ENCODE measurements around the gene HMGXB3. TPM values are rescaled to one million over a fixed set of nuclear protein-coding genes. Genes with fewer than 3 reads are reported as not detected.
A peak's percentile ranks its signal among the peaks of the same experiment; 100 is the strongest.

The HMGXB3 gene
- total RNA-seq, 1 donor from 2014 or later, result 23.1 TPM

DNA sequence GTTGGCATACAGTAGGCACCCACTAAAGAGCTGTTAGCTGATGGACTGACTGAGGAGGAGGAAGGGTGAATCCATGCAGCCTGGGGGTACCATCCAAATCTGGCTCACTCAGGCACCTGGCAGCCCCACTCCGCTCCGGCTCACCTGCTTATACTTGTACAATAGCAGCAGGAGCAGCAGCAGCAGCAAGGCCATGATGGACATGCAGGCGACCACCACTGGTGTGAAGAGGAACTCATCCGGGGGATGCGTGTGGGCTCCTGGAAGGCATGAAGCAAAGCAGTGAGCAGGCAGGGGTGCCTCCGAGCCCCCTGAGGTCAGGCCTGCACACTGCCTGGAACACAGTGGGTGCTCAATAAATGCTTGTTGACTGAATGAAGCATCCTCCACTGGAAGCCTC, 67.5 kb downstream of the HMGXB3 start:
- peaks cover 18% of the 10 kb centered on the region for H3K4me1 Mint-ChIP-seq

DNA sequence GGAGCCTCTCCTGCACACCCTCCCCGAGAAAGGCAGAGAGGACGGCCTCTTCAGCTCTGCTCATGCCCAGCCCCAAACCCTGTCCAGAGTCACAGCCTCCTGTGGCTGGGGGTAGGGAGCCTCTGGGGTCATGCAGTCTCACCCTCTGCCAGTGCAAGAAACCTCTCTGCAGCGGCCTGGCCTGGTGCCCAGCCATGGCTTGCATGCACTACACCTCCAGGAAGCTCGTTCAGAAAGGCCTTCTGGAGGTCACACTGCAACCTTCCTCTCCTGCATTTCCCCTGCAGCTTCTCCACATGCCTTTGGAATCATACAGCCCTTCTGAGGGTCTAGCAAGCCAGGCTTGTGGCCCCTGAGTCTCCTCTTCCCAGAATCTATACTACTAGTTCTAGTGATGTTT, 67.9 kb downstream of the HMGXB3 start:
- no peaks in the 10 kb centered on the region for H3K79me2 ChIP-seq (ENCODE audit: low read depth)
- H3K27me3 Mint-ChIP-seq (ENCODE audit: insufficient read depth, low read depth), result peaks cover 2% of the 10 kb centered on the region
- DNase-seq (ENCODE audit: low spot score), result no peak

More for the DNA sequence above, 67.5 kb downstream of the HMGXB3 start:
- Mint-ChIP-seq H3K27me3 (ENCODE audit: insufficient read depth, low read depth) (peaks cover 2% of the 10 kb centered on the region), H3K9me3 (peaks cover 3% of the 10 kb centered on the region), H3K36me3 (no peaks in the 10 kb centered on the region), H3K4me3 (no peak overlapping the region), H3K27ac (no peak overlapping the region)
- Histone ChIP-seq H4K20me1 (ENCODE audit: low read depth) (no peaks in the 10 kb centered on the region), H3K36me3 (no peaks in the 10 kb centered on the region), H3K4me2 (no peak overlapping the region), H3K9me3 (ENCODE audit: low read depth) (no peaks in the 10 kb centered on the region), H3K4me3 (no peak overlapping the region), H3K4me1 (peaks cover 15% of the 10 kb centered on the region), H3K27ac (no peak overlapping the region), H3K27me3 (no peaks in the 10 kb centered on the region), H3F3A (ENCODE audit: low read depth) (no peaks in the 10 kb centered on the region), H3K79me2 (ENCODE audit: low read depth) (no peaks in the 10 kb centered on the region), H2AFZ (replicated peaks) (no peak overlapping the region), H3K9ac (no peak overlapping the region)
- DNase-seq (ENCODE audit: low spot score), result no peak
- no peak for TF ChIP-seq EZH2phosphoT487 (IDR thresholded peaks at IDR 0.05)

DNA sequence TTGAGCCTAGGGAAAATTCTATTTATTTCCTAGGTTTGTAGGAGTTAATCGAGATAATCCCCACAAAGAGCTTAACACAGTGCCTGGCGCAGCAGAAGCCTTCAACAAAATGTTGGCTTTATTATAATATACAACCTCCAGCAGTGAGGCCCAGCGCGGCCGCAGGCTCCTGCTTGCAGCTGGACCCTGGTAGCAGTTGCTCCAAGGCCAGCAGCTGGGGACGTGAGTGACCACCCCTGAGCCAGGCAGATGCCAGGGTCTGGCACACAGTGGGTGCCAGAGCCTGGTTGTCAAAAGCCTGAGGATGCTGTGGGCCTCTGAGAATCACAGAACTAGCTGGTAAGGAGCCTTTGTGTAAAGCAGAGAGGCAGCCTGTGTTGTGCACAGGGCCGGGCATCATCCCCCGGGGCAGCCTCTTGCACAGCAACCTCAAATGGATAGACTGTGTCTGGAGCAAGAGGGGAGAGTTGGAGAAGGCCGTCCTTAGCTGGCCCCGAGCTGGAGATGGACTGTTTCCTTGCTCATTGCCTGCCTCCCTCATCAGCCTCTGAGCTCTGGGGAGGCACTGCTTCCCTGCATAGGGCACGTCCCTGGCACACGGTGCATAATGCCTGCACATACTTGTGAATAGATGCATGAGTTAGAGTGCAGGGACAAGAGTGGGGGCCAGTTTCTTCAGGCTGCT, 68.6 kb downstream of the HMGXB3 start:
- H3K9me3 Mint-ChIP-seq, result peaks cover 3% of the 10 kb centered on the region
- Histone ChIP-seq H3K4me3 (no peak overlapping the region), H3K27me3 (no peaks in the 10 kb centered on the region), H3F3A (ENCODE audit: low read depth) (no peaks in the 10 kb centered on the region), H2AFZ (replicated peaks) (no peak overlapping the region), H3K4me2 (no peak overlapping the region), H4K20me1 (ENCODE audit: low read depth) (no peaks in the 10 kb centered on the region), H3K36me3 (no peaks in the 10 kb centered on the region), H3K9me3 (ENCODE audit: low read depth) (no peaks in the 10 kb centered on the region), H3K4me1 (peaks cover 14% of the 10 kb centered on the region), H3K27ac (no peak overlapping the region), H3K9ac (no peak overlapping the region), H3K79me2 (ENCODE audit: low read depth) (no peaks in the 10 kb centered on the region)
- H3K36me3 Mint-ChIP-seq, result no peaks in the 10 kb centered on the region
- no peak for DNase-seq (ENCODE audit: low spot score)
- peaks cover 2% of the 10 kb centered on the region for H3K27me3 Mint-ChIP-seq (ENCODE audit: insufficient read depth, low read depth)
- no peak overlapping the region for H3K27ac Mint-ChIP-seq
- no peak for TF ChIP-seq EZH2 (IDR thresholded peaks at IDR 0.05)
- no peak for TF ChIP-seq EZH2phosphoT487 (IDR thresholded peaks at IDR 0.05)
- TF ChIP-seq, protein P1, sequence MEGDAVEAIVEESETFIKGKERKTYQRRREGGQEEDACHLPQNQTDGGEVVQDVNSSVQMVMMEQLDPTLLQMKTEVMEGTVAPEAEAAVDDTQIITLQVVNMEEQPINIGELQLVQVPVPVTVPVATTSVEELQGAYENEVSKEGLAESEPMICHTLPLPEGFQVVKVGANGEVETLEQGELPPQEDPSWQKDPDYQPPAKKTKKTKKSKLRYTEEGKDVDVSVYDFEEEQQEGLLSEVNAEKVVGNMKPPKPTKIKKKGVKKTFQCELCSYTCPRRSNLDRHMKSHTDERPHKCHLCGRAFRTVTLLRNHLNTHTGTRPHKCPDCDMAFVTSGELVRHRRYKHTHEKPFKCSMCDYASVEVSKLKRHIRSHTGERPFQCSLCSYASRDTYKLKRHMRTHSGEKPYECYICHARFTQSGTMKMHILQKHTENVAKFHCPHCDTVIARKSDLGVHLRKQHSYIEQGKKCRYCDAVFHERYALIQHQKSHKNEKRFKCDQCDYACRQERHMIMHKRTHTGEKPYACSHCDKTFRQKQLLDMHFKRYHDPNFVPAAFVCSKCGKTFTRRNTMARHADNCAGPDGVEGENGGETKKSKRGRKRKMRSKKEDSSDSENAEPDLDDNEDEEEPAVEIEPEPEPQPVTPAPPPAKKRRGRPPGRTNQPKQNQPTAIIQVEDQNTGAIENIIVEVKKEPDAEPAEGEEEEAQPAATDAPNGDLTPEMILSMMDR (IDR thresholded peaks at IDR 0.05), result no peak
- H3K4me3 Mint-ChIP-seq, result no peak overlapping the region
- peaks cover 17% of the 10 kb centered on the region for H3K4me1 Mint-ChIP-seq

More for the DNA sequence above, 67.9 kb downstream of the HMGXB3 start:
- Mint-ChIP-seq H3K4me3 (no peak overlapping the region), H3K9me3 (peaks cover 3% of the 10 kb centered on the region), H3K4me1 (peaks cover 18% of the 10 kb centered on the region), H3K36me3 (no peaks in the 10 kb centered on the region), H3K27ac (peak overlapping the region; percentile 60)
- Histone ChIP-seq H2AFZ (replicated peaks) (no peak overlapping the region), H3K9ac (no peak overlapping the region), H3K9me3 (ENCODE audit: low read depth) (no peaks in the 10 kb centered on the region), H3K27me3 (no peaks in the 10 kb centered on the region), H3K36me3 (no peaks in the 10 kb centered on the region), H3K4me3 (no peak overlapping the region), H3K4me2 (no peak overlapping the region), H3K27ac (no peak overlapping the region), H4K20me1 (ENCODE audit: low read depth) (no peaks in the 10 kb centered on the region), H3F3A (ENCODE audit: low read depth) (no peaks in the 10 kb centered on the region), H3K4me1 (peaks cover 15% of the 10 kb centered on the region)
- TF ChIP-seq EZH2 (IDR thresholded peaks at IDR 0.05) (no peak), EZH2phosphoT487 (IDR thresholded peaks at IDR 0.05) (no peak)
- TF ChIP-seq, protein P1 (IDR thresholded peaks at IDR 0.05), result no peak

Measured in neural progenitor cell (in vitro differentiated cells).